ENCODE measurements around the gene NYNRIN. TPM values are rescaled to one million over a fixed set of nuclear protein-coding genes. Genes with fewer than 3 reads are reported as not detected.

NYNRIN gene
- total RNA-seq, 1 donor from 2014 or later: 23.1 TPM

- Histone ChIP-seq H3K9me3 (no peaks in the 10 kb centered on the region), H3K4me3 (peak overlapping the region; percentile 78 to 92), H3K27ac (peak overlapping the region; percentile 88 to 96), H3K4me1 (peaks cover 5 to 23% of the 10 kb centered on the region in 2 donors), H3K27me3 (no peaks in the 10 kb centered on the region), H3K36me3 (peaks cover 26 to 31% of the 10 kb centered on the region in 2 donors)
- DNase-seq (ENCODE audit: low spot score in 2 of 2): peak in 1 of 2 donors; percentile 66
- intact Hi-C loops (cut with DNase I): loop anchor here (1.0 to 10.0 kb wide), 3 partner anchors 65 to 1066 kb away; partner anchors contain the start of genes EFS and TINF2
- TF ChIP-seq, protein P1, sequence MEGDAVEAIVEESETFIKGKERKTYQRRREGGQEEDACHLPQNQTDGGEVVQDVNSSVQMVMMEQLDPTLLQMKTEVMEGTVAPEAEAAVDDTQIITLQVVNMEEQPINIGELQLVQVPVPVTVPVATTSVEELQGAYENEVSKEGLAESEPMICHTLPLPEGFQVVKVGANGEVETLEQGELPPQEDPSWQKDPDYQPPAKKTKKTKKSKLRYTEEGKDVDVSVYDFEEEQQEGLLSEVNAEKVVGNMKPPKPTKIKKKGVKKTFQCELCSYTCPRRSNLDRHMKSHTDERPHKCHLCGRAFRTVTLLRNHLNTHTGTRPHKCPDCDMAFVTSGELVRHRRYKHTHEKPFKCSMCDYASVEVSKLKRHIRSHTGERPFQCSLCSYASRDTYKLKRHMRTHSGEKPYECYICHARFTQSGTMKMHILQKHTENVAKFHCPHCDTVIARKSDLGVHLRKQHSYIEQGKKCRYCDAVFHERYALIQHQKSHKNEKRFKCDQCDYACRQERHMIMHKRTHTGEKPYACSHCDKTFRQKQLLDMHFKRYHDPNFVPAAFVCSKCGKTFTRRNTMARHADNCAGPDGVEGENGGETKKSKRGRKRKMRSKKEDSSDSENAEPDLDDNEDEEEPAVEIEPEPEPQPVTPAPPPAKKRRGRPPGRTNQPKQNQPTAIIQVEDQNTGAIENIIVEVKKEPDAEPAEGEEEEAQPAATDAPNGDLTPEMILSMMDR (IDR thresholded peaks at IDR 0.05): no peak
Measured at GRCh38 chr14:24430682-24431568, 32.1 kb downstream of the NYNRIN start.

GRCh38 chr14:24431569-24432258 is 32.9 kb downstream of the NYNRIN start:
- Histone ChIP-seq H3K4me1 (peaks cover 5 to 27% of the 10 kb centered on the region in 2 donors), H3K9me3 (no peaks in the 10 kb centered on the region), H3K4me3 (peak overlapping the region; percentile 78 to 92), H3K36me3 (peaks cover 33 to 37% of the 10 kb centered on the region in 2 donors), H3K27me3 (no peaks in the 10 kb centered on the region), H3K27ac (peak overlapping the region; percentile 88 to 96)
- intact Hi-C loops (cut with DNase I): loop anchor here (5.0 to 10.0 kb wide), 2 partner anchors 189 to 1067 kb away; partner anchors contain the start of genes EFS and TINF2
- TF ChIP-seq, protein P1 (IDR thresholded peaks at IDR 0.05): peak; percentile 84 to 92 (median 85)
- DNase-seq (ENCODE audit: low spot score in 2 of 2): peak; percentile 70 to 93

DNA sequence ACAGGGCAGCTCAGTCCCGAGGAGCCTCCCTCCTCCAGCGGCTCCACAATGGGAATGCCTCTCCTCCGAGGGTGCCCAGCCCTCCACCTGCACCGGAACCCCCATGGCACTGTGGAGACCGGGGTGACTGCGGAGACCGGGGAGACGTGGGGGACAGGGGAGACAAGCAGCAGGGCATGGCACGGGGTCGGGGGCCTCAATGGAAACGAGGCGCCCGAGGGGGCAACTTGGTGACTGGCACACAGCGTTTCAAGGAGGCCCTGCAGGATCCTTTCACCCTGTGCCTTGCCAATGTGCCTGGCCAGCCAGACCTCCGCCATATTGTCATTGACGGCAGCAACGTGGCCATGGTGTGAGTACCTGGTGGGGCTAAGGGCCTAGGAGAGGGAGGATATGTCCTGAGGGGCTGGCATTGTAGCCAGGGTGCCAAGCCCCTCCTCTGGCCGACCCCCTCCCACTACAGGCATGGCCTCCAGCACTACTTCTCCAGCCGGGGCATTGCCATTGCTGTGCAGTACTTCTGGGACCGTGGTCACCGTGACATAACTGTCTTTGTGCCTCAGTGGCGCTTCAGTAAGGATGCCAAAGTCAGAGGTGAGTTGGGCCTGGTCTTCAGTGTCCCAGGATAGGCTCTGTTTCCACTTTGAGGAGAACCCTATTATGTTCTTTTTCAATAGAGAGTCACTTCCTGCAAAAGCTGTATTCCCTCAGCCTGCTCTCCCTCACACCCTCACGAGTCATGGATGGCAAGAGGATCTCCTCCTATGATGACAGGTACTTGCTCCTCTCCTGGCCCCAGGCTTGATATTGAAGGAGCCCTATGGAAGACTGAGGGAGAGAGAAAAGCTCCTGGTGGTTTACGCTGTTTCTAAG is 33.7 kb downstream of the NYNRIN start:
- H3K27ac ChIP-seq: peak overlapping the region; percentile 88 to 96
- DNase-seq (ENCODE audit: low spot score in 2 of 2): peak in 1 of 2 donors; percentile 66
- peaks cover 40 to 45% of the 10 kb centered on the region in 2 donors for H3K36me3 ChIP-seq
- H3K4me1 ChIP-seq: peaks cover 5 to 32% of the 10 kb centered on the region in 2 donors
- no peaks in the 10 kb centered on the region for H3K27me3 ChIP-seq
- TF ChIP-seq, protein P1 (IDR thresholded peaks at IDR 0.05): no peak
- H3K9me3 ChIP-seq: no peaks in the 10 kb centered on the region
- H3K4me3 ChIP-seq: peak overlapping the region; percentile 22 to 92
- intact Hi-C loops (cut with DNase I): loop anchor here (5.0 to 10.0 kb wide), 2 partner anchors 190 to 1068 kb away; partner anchors contain the start of genes EFS and TINF2

DNA sequence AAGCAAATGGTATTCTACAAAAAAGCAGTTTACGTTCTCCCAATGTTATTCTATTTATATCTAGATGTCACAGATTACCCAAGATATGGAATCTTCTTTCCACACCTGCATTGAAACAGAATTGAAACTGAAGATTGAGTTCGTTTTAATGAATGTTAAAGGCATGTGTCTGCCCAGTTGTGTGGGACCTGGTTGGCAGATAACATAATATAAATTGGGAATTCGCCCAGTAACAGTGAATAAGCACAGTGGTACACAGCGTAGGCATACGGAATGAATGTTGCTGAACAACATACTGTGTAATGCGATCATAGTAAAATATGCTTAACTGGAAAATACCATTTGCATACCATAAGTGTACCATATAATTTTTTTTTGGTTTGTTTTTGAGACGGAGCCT is 35.2 kb downstream of the NYNRIN start:
- Histone ChIP-seq H3K36me3 (peaks cover 51 to 60% of the 10 kb centered on the region in 2 donors), H3K27ac (no peak overlapping the region), H3K4me1 (peaks cover 5 to 29% of the 10 kb centered on the region in 2 donors), H3K4me3 (no peak overlapping the region), H3K9me3 (no peaks in the 10 kb centered on the region), H3K27me3 (no peaks in the 10 kb centered on the region)
- intact Hi-C loops (cut with DNase I): loop anchor here (5.0 to 10.0 kb wide), 2 partner anchors 192 to 1069 kb away; partner anchors contain the start of genes EFS and TINF2
- DNase-seq (ENCODE audit: low spot score in 2 of 2): no peak
- TF ChIP-seq, protein P1 (IDR thresholded peaks at IDR 0.05): no peak
